ENCODE results near the gene MGAT4C.

DNA sequence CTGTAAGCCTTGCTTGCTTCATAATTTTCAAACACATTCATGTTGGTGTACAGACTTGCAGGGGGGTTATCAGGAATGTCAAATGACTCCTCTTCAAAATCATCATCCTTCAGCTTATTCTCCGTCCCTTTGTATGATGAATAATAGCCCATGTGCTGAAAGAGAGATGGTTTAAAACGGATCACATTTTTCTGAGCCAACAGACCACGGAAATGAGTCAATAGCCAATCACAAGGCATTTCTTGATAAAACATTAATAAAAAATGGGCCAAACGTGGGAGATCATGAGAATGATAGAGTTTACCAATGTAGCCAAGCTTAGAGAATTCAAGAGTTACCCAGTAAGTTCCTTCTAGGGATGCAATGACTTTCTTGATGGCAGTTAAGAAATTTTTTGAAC, 276.6 kb downstream of the MGAT4C start:
- TF ChIP-seq CTCF (optimal IDR thresholded peaks at IDR 0.05 in 1 of 3, IDR thresholded peaks at IDR 0.05 in 1 of 3, conservative IDR thresholded peaks at IDR 0.05 in 1 of 3; ENCODE audit: extremely low read depth in 1 of 3, insufficient read depth in 2 of 3, low read length in 3 of 3), result no peak
- no peak for TF ChIP-seq EZH2 (IDR thresholded peaks at IDR 0.05; ENCODE audit: low read length)
